HG03378 (cell line): ENCODE data around the gene ENOX1.

Experiments
- ATAC-seq: cut with Tn5 transposase; IDR thresholded peaks from one replicate; pipeline ENCODE4 v1.9.1; 2021; ENCODE audit warnings: mild to moderate bottlenecking, moderate library complexity; ENCODE audit not compliant: unreplicated experiment

Gene ENOX1

DNA sequence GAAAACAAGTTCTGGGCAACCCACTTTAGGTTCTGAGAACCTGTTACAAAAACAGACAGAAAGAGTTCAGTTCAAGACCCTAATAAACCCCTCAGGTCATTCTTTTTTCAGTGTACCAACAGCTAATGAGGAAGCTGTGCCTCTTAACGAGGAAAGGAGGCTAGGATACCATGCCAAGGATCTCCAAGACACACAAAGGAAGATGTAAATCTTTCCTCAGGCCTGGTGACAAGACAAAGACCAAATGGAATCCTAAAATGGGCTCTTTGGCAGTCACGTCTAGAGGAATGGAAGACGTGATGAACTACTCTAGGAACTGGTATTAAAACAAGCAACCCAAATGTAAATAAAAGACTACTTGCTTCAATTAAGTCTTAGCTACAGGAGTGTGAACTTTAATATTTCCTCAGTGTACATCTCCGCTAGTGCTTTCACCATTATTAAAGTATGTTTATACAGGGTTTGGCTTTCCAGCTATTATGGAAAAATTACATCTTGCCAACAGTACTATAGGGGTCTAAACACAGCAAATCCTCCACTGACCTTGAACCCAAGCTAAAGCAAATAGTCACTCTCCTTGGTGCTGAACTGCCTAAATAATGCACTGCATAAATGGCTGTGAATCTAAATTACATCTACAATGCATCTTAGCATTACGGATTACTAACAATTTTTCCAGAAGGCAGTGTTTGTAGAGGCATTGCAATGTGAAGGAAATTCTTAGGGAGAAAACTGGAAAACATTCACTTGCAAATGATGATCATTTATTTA is 42.3 kb downstream of the ENOX1 start:
- no peak for ATAC-seq

DNA sequence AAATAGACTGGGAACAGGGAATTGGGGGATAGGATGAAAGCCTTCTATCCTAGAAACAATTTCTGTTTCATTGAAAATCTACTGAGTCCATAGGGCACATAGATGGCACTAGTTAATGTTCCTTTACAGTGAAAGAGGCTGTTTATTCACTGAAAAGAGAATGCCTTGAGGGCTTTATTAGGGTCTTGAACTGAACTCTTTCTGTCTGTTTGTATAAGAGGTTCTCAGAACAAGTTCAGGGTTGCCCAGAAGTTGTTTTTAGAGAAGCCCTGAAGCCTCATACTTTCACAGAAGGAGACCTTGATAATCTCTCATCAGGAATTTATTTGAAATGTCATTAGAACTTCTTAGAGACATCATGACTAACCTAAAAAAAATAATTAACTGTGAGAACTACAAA is 43.9 kb downstream of the ENOX1 start:
- no peak for ATAC-seq

DNA sequence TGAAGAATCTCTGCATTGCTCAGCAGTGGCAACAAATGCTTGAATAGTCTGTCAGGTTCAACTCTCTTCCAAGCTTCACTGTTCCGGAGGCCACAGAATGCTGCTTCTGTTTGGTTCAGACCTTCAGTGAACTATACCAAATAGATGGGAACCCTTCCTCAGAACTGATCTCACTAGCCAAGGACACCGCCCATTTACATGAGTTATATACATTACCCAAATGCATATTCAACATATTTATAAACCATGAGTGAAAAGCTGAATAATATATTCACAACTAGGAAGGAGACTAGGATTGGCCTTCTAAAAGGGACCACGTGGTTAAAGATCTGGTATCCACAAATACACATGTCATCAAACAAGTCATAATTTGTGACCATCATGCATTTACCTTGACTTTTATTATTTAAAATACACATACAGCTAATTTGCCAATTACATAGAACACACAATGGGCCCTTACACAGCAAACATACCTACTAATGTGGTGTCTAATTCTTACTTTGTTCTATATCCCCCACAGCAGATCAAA is 49.3 kb downstream of the ENOX1 start:
- no peak for ATAC-seq

DNA sequence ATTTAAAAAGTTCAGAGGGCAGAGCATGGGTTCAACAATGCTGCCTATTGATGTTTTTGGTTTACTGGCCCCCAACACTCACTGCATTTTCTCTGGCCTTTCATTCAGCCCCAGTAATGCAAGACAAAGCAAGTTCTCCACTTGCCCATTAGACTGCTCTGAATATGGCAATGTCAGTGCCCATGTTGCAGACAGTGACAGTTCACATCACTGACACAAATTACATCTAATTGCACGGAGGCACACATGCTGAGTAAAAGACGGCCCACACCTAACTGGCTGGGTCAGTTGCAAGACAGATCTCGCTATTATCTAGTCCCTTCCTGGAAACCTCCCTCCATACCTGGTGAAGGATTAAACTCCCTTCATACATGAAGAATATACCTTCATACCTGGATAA is 54.0 kb downstream of the ENOX1 start:
- no peak for ATAC-seq

DNA sequence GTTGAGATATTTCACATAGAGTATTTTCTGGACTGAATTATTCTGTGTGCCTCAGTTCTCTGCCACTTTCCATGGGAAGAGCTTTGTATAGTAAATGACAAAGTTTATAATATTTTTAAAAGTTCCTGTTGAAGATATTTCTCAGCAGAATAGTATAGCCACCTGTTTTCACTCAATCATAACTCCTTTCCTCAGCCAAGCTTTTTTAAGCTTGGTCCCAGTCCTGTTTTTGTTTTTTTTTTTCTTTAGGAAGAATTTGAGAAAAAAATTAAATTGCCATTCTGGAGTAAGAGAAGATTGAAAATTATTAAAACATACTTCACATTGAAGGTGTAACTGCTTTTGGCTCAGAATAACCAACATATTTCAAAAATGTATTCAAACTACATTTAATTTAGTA is 55.5 kb downstream of the ENOX1 start:
- ATAC-seq, result no peak

DNA sequence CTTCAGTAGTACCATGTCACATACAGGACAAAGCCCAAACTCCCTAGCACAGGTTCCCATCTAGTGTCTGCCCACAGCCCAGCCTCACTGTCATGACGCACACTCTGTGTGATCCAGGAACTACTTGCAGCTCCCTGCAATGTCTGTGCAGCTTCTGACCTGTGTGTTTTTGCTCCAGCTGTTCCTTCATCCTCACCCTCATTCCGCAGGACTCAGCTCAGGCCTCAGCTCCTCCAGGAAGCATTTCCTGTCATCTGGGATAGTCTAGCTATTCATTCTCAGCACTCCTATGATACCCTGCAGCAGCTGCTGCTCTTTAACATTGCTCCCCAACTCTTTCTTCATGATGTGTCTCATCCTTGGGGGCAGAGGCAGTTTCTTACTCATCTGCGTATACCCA is 56.1 kb downstream of the ENOX1 start:
- no peak for ATAC-seq

DNA sequence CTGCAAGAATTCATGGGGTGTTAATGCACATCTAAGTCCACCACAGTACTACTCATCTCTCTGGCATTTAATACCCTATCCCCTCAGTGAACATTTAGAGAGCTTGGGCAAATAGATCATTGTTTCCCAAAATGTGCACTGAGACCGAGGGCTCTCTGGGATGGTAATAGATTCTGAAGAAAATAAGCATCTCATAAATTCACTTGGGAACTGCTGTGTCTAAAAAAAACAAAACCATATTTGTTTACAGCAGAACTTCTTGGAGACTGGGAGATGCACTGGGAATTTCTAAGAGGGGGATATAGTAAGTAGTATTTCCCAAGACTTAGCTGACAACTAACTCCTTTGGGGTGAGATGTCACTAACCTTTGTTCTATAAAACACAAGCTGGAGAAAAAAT is 58.4 kb downstream of the ENOX1 start:
- no peak for ATAC-seq

DNA sequence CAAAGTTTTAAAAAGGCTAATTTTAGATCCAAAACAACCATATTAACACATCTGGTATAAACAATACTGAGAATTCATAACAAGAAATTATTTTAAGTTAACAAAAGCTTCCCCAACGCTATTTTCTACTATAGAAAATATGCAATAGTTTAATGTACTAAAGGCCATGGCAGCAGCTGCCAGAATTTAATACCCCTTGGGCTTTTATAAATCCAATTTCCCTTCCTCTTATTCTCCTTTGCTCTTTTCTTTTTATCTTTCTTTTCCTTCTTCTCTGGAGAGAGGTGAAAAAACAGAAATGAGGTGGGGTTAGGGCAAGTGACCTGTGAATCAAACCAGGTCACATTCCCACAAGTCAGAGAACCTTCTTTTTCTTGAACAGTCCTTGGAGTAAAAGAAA is 58.9 kb downstream of the ENOX1 start:
- no peak for ATAC-seq

DNA sequence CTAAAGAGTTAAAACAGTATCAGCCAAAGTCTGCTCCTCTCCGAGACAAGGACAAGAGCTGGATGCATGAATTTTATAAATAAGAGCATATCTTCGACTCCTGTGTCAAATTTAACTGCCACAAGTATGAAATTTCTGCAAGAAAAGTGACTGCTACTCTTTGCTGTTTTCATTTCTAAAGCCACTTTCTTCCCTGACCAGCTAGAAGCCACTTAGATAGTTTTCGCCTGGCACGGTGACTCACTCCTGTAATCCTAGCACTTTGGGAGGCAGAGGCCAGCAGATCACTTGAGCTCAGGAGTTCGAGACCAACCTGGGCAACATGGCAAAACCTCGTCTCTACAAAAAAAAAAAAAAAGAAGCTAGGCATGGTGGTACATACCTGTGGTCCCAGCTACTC is 61.3 kb downstream of the ENOX1 start:
- no peak for ATAC-seq

DNA sequence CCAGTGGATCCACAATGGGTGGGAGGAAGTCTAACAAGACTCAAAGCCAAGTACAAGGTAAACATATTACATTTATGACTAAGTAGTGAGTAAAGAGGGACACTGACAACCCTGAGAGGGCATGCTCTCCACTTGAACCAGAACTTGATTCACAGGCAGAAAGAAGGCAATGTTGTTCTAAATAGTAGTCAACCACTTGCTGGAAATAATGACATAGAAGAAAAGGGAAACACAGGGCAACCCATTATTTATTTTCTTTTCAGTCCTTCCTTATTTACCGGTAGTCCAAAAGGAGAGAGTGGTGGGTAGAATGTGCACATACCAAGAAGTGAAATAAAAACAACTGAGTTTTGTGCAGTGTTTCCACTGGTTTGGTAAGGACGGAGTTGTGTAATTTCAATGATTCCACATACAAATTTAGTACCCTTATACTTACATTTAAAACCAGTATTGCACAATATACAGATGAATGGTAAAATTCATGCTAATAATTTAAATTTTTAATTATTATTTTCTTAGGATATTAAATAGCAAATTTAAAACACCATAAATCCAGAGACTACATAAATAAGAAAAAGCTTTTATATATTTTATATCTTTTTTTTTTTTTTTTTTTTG is 65.9 kb downstream of the ENOX1 start:
- ATAC-seq, result no peak

DNA sequence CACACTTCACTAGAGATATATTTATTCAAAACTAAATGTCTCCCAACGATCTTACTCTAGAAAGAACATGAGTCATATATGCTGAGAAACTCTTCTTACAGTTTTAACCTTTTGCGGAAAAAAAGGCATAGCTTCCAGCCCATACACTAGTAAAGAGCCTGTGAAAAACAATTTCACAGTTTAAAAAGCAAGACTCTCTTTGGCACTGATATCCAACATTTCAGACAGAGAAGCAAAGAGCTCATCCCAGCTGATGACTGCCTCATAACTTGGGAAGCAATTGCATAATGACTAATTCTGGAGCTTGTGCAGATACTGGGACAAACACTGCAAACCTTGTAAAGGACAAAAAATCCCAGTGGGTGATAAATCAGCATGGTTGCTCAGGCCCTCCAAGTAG is 88.0 kb downstream of the ENOX1 start:
- no peak for ATAC-seq

DNA sequence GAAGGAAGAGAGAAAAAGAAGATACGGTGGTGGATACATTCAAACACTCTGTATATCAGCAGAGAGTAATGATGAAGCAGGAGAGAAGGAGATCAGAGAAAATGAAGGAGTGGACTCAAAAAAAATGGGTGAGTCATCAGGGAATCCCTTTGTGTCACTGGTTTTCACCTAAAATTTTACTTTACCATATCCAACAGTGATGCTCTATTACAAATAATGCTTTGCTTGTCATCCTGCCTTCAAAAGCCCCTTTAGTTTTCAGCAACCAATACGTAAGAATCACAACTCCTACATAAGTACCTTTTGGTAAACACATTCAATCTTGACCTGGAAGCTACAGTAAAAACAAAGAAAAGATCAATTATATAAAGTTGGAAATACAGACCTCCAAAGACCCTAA is 88.8 kb downstream of the ENOX1 start:
- no peak for ATAC-seq

DNA sequence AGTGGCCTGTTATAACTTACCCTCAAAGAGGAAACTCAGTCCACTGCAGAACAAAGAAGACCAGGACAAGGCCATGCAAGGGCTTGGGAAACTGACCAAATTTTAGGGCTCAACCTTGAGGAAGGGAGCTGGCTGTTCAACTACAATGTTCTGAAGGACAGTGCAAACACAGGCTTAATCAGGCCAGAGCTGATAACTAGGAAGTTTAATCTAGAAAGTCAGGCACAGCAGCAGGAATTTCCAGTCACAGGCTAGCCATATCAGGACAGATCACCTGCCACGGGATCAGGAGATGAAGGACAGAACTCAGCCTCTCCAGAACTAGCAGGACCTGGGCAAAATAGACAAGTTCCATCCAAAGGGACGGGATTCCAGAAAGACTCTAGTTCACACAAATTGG is 89.4 kb downstream of the ENOX1 start:
- ATAC-seq, result no peak

DNA sequence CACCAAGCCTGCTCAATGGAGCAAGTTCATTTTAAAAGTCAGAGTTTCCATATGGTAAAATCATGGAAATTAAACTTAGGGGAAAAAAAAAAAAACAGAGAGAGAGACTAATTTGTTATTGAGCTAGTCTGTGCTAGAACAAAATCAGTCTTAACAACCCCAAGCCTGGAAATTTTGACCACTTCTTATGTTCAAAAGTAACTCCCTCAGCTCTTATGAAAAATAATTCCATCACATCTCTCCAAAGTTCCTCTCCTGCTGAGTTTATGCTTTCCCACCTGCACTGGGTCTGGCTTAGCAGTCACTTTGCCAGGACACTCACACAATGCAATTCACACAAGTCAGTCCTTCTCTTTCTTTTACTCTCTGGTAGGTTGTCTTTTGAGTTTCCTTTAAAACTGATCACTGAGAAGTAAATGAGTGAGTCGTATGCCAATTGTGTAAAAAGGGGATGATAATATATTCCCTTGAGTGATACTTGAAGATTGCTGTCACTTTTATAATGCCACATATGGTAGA is 92.6 kb downstream of the ENOX1 start:
- ATAC-seq, result no peak

DNA sequence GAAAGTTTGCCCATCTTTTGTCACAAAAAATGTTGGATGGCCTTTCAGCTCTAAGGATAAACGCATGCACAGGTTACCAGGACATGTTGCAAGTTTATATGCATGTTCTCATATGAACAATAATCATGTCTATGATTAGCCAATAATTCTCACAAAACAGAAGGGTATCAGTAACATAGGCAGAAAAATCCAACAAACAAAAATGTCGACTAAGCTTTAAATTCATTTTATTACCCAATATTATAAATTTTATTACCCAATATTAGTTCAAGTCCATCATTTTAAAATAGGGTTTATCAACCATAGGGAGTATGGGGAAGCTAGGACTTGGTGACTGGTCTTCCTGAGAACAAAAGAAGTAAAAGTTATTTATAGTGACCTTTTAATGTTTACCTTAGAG is 93.1 kb downstream of the ENOX1 start:
- ATAC-seq, result no peak

DNA sequence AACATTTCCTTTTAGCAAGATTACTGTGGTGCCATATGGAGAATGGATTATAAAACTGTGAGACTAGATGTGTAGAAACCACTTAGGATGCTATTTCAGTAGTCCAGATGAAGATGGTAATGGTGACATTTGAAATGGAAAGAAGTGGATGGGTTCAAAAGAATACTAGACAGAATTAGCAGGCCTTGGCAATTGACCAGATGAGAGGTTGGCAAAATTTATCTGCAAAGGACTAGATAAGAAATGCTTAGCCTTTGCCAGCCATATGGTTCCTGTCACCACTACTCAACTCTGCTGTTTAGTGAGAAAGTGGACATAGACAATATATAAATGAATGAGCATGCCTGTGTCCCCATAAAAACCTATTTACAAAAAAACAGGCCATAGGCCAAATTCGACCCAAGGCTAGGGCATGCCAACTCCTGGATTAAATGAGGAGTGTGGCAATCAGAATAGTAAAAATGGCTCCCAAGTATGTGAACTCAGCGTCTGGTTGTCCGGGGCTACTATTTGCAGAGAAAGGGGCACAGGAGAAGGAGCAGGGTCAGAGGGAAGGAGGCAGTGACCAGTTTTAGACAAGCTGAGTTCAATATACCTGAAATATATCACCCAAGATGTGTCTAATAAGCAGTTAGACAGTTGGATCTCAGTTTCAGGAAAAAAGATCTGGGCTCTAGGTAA is 98.4 kb downstream of the ENOX1 start:
- ATAC-seq, result no peak

DNA sequence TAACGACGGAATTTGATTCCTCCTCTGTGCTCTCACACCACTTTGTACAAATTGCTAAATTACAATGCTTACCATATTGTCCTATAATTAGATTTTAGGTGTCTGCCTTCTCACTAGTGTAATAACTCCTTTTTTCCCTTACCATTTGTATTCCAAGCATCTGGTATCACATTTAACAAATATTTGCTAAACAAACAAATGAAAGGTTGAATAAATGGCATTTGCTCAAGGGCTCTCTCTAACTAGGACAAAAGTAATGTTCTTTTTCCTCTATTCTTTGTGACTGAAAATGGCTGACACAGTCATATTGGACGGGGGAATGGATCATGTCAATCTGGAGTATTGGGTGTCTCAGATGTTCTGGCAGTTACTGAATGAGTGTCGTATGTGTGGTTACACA is 99.7 kb downstream of the ENOX1 start:
- ATAC-seq, result no peak

DNA sequence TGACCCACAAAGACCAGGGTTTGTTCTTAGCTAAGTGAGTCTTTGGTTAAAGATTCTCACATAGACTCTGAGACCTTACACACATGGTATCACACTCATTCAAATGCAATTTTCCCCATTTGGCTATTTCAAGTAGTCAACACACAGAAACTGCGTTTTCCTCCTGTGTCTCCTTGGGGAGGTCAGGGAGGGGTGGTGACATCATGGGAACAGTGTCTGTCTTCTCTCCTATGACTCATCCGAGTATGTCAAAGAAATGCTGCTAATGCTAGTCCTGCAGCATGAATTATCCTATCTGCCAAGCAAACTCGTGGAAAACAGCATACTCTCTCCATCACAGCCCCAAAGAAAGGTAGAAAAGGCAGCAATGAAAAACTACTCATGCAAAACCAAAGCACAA is 100.2 kb downstream of the ENOX1 start:
- ATAC-seq, result no peak

DNA sequence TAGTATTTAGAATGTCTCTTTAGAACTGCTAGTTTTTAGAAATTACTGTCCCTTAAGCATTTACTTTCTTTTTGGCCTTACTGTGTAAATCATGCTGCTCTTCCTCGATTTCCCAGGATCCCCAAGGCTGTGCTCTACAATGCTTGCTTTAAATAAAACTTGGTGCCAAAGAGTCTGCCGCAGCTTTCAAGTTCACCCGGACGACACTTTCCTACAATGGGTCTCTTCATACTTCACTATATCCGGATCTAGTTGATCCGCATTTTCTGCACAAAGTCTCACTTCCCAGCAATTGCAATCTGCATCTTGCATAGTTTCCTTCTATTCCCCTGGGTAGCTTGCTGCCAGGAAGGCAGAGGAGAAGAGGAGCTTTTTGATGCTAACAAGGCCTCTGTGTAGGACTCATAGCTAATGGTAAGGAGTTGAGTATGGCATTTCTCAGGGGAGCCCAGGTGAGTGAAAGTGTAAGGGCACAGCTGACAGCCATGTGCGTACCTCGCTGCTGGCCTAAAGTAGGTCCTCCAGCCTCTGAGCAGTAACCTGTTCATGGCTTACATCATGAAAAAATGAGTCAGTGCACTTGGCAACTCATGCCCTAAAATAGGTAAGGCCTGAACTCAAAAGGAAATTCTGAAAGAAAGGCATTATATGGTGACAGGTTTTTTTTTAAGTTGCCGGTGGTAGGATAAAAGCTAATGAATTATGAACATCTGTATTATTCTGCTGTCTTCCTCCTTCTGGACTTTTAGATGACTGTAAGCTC is 101.6 kb downstream of the ENOX1 start:
- ATAC-seq, result no peak

DNA sequence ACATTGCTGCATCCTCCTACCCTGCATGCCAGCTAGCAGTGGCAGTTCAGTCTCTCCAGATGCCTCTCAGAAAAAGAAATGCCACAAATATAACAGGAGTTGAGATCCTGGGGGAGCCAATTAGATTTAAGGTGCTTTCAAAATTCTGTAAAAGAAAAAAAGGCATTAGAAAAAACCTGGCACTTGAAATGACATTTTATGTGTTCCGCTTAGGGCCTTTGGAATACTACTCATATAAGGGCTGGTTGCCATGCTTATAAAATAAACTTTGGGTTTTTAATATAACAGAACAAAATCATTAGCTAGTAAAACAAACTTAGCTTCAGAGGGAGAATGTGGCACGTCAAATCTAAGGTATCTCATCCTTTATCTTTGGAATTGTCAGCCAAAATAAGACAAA is 104.1 kb downstream of the ENOX1 start:
- no peak for ATAC-seq

DNA sequence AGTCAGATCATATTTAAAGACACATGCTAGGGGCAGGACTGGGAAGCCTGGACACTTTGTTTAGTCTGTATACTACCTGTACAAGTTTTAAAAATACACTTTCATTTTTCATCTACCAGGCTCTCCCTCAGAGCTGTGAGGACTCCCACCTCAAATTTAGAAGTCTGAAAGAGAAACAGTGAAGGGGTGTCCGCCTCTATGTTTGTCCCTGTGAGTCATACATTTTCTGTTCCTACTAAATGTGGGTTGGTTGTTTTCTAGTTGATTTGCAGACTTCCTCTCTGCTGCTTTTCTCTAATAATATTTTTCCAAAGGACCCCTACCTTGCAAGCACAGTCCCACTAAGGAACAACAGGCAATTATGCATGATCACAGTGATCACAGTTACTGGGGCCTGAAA is 110.5 kb downstream of the ENOX1 start:
- peak; percentile 92 for ATAC-seq
